ENCODE results near the gene CLDN4.

DNA sequence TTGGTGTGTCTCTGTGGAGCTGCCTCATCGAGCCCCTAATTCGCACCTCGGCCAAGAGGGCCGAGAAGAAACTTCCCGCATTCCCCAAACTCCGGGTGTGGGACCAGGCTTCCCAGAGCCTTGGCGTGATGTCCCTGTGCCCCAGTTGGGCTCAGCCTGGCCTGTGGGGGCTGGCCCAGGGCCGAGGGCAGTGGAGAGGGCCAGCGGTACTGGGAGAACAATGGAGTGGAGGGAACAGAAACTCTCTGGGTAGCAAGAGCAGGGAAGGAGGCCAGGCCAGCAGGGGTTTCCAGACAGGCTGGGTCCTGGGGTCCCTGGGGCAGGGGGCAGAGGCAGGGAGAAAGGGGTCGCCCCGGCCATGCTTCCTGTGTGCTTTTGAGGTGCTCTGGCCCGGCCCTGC is 46.2 kb downstream of the CLDN4 start:
- TF ChIP-seq, protein P1, sequence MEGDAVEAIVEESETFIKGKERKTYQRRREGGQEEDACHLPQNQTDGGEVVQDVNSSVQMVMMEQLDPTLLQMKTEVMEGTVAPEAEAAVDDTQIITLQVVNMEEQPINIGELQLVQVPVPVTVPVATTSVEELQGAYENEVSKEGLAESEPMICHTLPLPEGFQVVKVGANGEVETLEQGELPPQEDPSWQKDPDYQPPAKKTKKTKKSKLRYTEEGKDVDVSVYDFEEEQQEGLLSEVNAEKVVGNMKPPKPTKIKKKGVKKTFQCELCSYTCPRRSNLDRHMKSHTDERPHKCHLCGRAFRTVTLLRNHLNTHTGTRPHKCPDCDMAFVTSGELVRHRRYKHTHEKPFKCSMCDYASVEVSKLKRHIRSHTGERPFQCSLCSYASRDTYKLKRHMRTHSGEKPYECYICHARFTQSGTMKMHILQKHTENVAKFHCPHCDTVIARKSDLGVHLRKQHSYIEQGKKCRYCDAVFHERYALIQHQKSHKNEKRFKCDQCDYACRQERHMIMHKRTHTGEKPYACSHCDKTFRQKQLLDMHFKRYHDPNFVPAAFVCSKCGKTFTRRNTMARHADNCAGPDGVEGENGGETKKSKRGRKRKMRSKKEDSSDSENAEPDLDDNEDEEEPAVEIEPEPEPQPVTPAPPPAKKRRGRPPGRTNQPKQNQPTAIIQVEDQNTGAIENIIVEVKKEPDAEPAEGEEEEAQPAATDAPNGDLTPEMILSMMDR (conservative IDR thresholded peaks at IDR 0.05; ENCODE audit: low read depth in 2 of 2) = no peak
- TF ChIP-seq EZH2 (IDR thresholded peaks at IDR 0.05; ENCODE audit: low read depth, unreplicated experiment) = no peak
